Measurements from ENCODE around the gene CSMD2. TPM values are rescaled to one million over a fixed set of nuclear protein-coding genes. Genes with fewer than 3 reads are reported as not detected.

Gene CSMD2
- total and polyA plus RNA-seq, 7 donors = 0.02 to 0.32 (median 0.10) TPM

DNA sequence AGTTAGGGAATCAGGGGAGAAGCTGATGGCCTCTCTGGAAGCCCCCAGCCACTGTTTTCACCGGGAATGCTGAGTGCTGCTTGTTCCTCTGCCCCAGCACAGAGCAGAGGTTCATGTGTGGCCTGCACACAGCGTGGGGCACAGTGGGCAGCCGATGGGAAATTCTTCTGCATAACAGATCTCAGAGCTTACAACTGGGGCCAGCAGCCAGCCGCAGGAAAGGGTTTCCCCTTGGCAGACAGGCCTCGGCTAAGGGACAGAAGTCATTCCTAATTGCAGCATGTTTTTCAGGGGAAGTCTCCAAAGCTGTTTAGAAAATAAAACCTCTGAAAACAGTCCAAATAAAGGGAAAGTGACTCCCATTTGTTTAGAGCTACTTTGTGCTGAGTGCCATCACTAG, 278.5 kb downstream of the CSMD2 start:
- Histone ChIP-seq H3K4me3 (no peak overlapping the region), H3K9me3 (no peaks in the 10 kb centered on the region), H3K27me3 (ENCODE audit: insufficient read depth in 3 of 3, low read length in 2 of 3) (no peaks in the 10 kb centered on the region), H3K27ac (no peak overlapping the region), H3K36me3 (ENCODE audit: insufficient read depth in 1 of 2, low read depth in 1 of 2) (no peaks in the 10 kb centered on the region), H3K4me1 (no peaks in the 10 kb centered on the region)
- TF ChIP-seq CTCF (IDR thresholded peaks at IDR 0.05) = no peak
- DNase-seq (no peak), ATAC-seq (no peak)
- 9 to 16% (median 14%) methylated on average over 5 of the region's 5 CpGs for WGBS, 3 donors
- intact Hi-C loops (cut with DNase I) = no loop called here

- no peak for ATAC-seq
Measured at GRCh38 chr1:33880305-33880704, 284.7 kb downstream of the CSMD2 start.

DNA sequence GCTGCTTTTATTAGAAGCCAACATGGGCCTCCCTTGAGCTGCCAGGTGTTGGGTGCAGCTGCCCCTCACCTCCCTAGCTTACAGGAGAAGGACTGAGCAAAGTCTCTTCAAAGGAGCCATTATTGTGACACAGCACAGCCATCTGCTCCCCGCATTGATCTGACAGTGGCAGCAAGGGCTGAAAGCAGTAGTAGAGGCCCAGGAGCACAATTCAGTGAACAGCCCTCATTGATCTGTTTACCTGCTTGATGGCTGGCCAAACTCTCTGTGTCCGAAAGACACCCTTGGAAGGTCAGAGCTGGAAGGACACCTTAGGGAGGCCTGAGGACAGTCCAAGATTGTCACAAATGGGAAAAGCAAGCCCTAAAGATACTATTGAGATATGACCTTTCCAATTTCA, 286.6 kb downstream of the CSMD2 start:
- 93 to 97% (median 95%) methylated on average over 2 of the region's 2 CpGs for WGBS, 3 donors
- intact Hi-C loops (cut with DNase I) = no loop called here

More at GRCh38 chr1:33880305-33880704, 284.7 kb downstream of the CSMD2 start:
- Histone ChIP-seq H3K27ac (no peak overlapping the region), H3K4me3 (no peak overlapping the region), H3K4me1 (no peaks in the 10 kb centered on the region), H3K27me3 (ENCODE audit: insufficient read depth in 3 of 3, low read length in 2 of 3) (peaks cover 0 to 3% (median 0%) of the 10 kb centered on the region in 3 donors), H3K36me3 (ENCODE audit: insufficient read depth in 1 of 2, low read depth in 1 of 2) (no peaks in the 10 kb centered on the region), H3K9me3 (no peaks in the 10 kb centered on the region)
- WGBS, 3 donors = 41 to 53% (median 47%) methylated on average over 2 of the region's 2 CpGs
- intact Hi-C loops (cut with DNase I) = no loop called here
- TF ChIP-seq CTCF (IDR thresholded peaks at IDR 0.05) = no peak
- no peak for DNase-seq

GRCh38 chr1:33876970-33877650, 287.9 kb downstream of the CSMD2 start:
- DNase-seq (peak; percentile 56 to 78), ATAC-seq (peak in 2 of 4 donors; percentile 32 to 53)
- no peaks in the 10 kb centered on the region for H3K4me1 ChIP-seq
- intact Hi-C loops (cut with DNase I) = no loop called here
- H3K4me3 ChIP-seq = no peak overlapping the region
- WGBS, 3 donors = 58 to 70% (median 68%) methylated on average over 5 of the region's 5 CpGs
- H3K36me3 ChIP-seq (ENCODE audit: insufficient read depth in 1 of 2, low read depth in 1 of 2) = no peaks in the 10 kb centered on the region
- no peaks in the 10 kb centered on the region for H3K9me3 ChIP-seq
- TF ChIP-seq CTCF (IDR thresholded peaks at IDR 0.05) = no peak
- no peak overlapping the region for H3K27ac ChIP-seq
- H3K27me3 ChIP-seq (ENCODE audit: insufficient read depth in 3 of 3, low read length in 2 of 3) = peaks cover 0 to 3% (median 0%) of the 10 kb centered on the region in 3 donors

More for the DNA sequence above, 286.6 kb downstream of the CSMD2 start:
- no peak for TF ChIP-seq CTCF (IDR thresholded peaks at IDR 0.05)
- DNase-seq (no peak), ATAC-seq (no peak)
- H3K9me3 ChIP-seq = no peaks in the 10 kb centered on the region
- no peak overlapping the region for H3K27ac ChIP-seq
- H3K4me1 ChIP-seq = no peaks in the 10 kb centered on the region
- H3K27me3 ChIP-seq (ENCODE audit: insufficient read depth in 3 of 3, low read length in 2 of 3) = peaks cover 0 to 3% (median 0%) of the 10 kb centered on the region in 3 donors
- no peak overlapping the region for H3K4me3 ChIP-seq
- H3K36me3 ChIP-seq (ENCODE audit: insufficient read depth in 1 of 2, low read depth in 1 of 2) = no peaks in the 10 kb centered on the region

GRCh38 chr1:33875862-33876261, 289.2 kb downstream of the CSMD2 start:
- Histone ChIP-seq H3K27me3 (ENCODE audit: insufficient read depth in 3 of 3, low read length in 2 of 3) (no peaks in the 10 kb centered on the region), H3K4me1 (no peaks in the 10 kb centered on the region), H3K27ac (no peak overlapping the region), H3K36me3 (ENCODE audit: insufficient read depth in 1 of 2, low read depth in 1 of 2) (no peaks in the 10 kb centered on the region), H3K9me3 (no peaks in the 10 kb centered on the region), H3K4me3 (no peak overlapping the region)
- ATAC-seq = no peak
- no peak for DNase-seq
- intact Hi-C loops (cut with DNase I) = no loop called here
- TF ChIP-seq CTCF (IDR thresholded peaks at IDR 0.05) = no peak
- 76 to 83% (median 80%) methylated on average over 3 of the region's 3 CpGs for WGBS, 3 donors

All from psoas muscle (tissue), 8 donors.